ENCODE results near the gene NBL1. TPM values are rescaled to one million over a fixed set of nuclear protein-coding genes. Genes with fewer than 3 reads are reported as not detected.

NBL1 gene
- total and polyA plus RNA-seq, 2 experiments from 2014 or later: 6.1 to 10.6 TPM

DNA sequence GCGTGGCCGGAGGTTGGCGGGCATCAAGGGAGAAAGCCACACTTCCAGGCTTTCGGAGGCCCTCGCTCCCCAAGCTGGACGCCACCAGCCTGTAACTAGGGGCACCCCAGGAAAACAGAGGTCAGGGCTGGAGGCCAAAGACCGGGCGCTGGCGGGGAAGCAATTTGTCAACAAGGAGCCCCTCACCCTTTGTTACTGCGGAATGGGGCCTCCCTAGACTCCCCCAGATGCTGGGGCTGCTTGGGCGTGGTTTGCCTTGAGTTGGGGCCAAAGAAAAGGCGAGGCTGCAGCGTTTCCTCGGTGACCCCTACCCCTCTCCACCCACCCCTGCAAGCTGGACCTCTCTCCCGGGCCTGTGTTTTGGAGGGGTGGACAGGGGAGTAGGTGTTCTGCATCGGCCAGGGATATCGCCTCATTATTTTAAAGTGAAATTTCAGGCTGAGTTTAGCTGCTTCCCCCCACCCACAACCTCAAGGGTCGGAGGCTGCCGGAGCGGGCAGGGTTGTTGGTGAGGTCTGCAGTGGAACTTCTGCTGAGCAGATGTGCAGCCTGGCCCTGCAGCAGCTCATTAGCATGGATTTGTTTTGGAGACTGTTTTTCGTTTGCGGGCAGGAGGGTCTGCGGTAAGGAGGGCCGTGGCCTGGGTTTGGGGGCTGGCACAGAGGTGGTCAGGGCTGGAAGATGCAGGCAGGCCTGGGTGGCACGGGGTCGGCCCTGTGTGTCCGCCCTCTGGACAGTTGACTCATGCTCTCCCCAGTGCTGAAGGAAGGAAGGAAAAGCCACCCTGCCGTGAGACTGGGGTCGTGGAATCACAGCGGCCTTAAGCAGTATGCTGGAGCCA lies 1.5 kb downstream of the NBL1 start (continued):
- TF ChIP-seq, protein P1, sequence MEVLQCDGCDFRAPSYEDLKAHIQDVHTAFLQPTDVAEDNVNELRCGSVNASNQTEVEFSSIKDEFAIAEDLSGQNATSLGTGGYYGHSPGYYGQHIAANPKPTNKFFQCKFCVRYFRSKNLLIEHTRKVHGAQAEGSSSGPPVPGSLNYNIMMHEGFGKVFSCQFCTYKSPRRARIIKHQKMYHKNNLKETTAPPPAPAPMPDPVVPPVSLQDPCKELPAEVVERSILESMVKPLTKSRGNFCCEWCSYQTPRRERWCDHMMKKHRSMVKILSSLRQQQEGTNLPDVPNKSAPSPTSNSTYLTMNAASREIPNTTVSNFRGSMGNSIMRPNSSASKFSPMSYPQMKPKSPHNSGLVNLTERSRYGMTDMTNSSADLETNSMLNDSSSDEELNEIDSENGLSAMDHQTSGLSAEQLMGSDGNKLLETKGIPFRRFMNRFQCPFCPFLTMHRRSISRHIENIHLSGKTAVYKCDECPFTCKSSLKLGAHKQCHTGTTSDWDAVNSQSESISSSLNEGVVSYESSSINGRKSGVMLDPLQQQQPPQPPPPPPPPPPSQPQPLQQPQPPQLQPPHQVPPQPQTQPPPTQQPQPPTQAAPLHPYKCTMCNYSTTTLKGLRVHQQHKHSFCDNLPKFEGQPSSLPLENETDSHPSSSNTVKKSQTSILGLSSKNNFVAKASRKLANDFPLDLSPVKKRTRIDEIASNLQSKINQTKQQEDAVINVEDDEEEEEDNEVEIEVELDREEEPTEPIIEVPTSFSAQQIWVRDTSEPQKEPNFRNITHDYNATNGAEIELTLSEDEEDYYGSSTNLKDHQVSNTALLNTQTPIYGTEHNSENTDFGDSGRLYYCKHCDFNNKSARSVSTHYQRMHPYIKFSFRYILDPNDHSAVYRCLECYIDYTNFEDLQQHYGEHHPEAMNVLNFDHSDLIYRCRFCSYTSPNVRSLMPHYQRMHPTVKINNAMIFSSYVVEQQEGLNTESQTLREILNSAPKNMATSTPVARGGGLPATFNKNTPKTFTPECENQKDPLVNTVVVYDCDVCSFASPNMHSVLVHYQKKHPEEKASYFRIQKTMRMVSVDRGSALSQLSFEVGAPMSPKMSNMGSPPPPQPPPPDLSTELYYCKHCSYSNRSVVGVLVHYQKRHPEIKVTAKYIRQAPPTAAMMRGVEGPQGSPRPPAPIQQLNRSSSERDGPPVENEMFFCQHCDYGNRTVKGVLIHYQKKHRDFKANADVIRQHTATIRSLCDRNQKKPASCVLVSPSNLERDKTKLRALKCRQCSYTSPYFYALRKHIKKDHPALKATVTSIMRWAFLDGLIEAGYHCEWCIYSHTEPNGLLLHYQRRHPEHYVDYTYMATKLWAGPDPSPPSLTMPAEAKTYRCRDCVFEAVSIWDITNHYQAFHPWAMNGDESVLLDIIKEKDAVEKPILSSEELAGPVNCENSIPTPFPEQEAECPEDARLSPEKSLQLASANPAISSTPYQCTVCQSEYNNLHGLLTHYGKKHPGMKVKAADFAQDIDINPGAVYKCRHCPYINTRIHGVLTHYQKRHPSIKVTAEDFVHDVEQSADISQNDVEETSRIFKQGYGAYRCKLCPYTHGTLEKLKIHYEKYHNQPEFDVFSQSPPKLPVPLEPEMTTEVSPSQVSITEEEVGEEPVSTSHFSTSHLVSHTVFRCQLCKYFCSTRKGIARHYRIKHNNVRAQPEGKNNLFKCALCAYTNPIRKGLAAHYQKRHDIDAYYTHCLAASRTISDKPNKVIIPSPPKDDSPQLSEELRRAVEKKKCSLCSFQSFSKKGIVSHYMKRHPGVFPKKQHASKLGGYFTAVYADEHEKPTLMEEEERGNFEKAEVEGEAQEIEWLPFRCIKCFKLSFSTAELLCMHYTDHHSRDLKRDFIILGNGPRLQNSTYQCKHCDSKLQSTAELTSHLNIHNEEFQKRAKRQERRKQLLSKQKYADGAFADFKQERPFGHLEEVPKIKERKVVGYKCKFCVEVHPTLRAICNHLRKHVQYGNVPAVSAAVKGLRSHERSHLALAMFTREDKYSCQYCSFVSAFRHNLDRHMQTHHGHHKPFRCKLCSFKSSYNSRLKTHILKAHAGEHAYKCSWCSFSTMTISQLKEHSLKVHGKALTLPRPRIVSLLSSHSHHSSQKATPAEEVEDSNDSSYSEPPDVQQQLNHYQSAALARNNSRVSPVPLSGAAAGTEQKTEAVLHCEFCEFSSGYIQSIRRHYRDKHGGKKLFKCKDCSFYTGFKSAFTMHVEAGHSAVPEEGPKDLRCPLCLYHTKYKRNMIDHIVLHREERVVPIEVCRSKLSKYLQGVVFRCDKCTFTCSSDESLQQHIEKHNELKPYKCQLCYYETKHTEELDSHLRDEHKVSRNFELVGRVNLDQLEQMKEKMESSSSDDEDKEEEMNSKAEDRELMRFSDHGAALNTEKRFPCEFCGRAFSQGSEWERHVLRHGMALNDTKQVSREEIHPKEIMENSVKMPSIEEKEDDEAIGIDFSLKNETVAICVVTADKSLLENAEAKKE (CRISPR knock-in tag; IDR thresholded peaks at IDR 0.05): no peak

DNA sequence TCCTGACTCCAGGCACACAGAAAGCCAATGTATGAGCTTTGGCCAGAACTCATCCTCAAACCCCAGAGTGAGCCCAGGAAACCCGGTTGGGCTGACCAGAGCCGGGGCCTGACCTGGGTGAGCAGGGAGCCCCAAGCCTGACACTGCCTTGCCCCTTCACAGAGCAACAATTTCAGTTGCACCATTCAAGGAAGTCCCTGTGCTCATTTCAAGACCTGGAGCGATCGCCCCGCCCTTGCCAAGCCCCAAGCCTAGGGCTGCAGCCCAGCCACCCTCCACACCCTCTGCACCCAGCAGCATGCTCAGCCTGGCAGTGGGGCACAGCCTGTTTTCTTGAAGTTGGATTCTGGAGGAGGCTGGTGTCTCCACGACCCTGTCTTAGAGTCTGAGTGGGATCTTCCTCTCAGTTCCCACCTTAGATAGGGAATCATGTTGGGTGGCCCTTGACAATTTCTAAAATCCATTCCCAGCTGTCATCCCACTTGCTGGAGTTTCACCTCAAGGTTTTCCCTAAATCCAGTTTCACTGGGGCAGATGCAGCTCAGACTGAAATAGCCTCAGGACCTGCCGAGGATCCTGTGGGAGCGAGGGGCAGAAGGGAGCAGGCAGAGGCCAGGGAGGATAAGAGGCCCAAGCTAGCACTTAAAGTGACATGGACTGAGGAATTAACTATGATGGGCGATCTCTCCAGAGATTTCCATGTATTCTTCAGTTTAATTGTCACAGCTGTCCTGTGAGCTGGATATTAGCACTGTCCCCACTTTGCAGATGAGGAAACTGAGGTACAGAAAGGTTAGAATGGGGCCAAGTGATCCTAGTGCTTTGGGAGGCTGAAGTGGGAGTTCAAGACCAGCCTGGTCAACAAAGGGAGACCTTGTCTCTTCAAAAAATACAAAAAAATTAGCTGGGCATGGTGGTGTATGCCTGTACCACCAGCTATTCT lies 2.5 kb downstream of the NBL1 start:
- Histone ChIP-seq H3K9me2 (ENCODE audit: insufficient read depth) (no peaks in the 10 kb centered on the region), H3K36me3 (ENCODE audit: insufficient read depth) (no peaks in the 10 kb centered on the region), H2AFZ (no peak overlapping the region), H3K79me2 (replicated peaks; ENCODE audit: insufficient read depth) (no peaks in the 10 kb centered on the region), H3K27ac (ENCODE audit: low read depth) (no peak overlapping the region), H3K4me2 (no peak overlapping the region), H3F3A (replicated peaks; ENCODE audit: low read depth) (peaks cover 7% of the 10 kb centered on the region), H4K20me1 (replicated peaks; ENCODE audit: insufficient read depth) (no peaks in the 10 kb centered on the region), H3K27me3 (ENCODE audit: insufficient read depth) (peaks cover 41% of the 10 kb centered on the region), H3K4me3 (no peak overlapping the region), H3K4me1 (ENCODE audit: insufficient read depth) (peaks cover 10% of the 10 kb centered on the region)
- Mint-ChIP-seq H3K27ac (no peak overlapping the region), H3K4me1 (peaks cover 18% of the 10 kb centered on the region), H3K9me3 (no peaks in the 10 kb centered on the region), H3K4me3 (no peak overlapping the region; the same call in 2 of the 3 replicates), H3K27me3 (ENCODE audit: insufficient read depth, low read depth, poor library complexity) (peaks cover 56% of the 10 kb centered on the region), H3K36me3 (ENCODE audit: low read depth) (peaks cover 2% of the 10 kb centered on the region; the same call in 2 of the 3 replicates)
- no peak for ATAC-seq
- no peak for DNase-seq (ENCODE audit: low spot score)
- TF ChIP-seq STAT1 (IDR thresholded peaks at IDR 0.05; ENCODE audit: unreplicated experiment) (no peak), EZH2 (IDR thresholded peaks at IDR 0.05; ENCODE audit: low read depth, unreplicated experiment) (no peak), ZNF114 (CRISPR knock-in tag; IDR thresholded peaks at IDR 0.05) (no peak), JUNB (IDR thresholded peaks at IDR 0.05; ENCODE audit: unreplicated experiment) (no peak), POLR2AphosphoS5 (IDR thresholded peaks at IDR 0.05; ENCODE audit: low read depth) (no peak)
- TF ChIP-seq, protein P2, sequence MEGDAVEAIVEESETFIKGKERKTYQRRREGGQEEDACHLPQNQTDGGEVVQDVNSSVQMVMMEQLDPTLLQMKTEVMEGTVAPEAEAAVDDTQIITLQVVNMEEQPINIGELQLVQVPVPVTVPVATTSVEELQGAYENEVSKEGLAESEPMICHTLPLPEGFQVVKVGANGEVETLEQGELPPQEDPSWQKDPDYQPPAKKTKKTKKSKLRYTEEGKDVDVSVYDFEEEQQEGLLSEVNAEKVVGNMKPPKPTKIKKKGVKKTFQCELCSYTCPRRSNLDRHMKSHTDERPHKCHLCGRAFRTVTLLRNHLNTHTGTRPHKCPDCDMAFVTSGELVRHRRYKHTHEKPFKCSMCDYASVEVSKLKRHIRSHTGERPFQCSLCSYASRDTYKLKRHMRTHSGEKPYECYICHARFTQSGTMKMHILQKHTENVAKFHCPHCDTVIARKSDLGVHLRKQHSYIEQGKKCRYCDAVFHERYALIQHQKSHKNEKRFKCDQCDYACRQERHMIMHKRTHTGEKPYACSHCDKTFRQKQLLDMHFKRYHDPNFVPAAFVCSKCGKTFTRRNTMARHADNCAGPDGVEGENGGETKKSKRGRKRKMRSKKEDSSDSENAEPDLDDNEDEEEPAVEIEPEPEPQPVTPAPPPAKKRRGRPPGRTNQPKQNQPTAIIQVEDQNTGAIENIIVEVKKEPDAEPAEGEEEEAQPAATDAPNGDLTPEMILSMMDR (conservative IDR thresholded peaks at IDR 0.05; ENCODE audit: low read depth in 2 of 2): no peak
- TF ChIP-seq, protein P3, sequence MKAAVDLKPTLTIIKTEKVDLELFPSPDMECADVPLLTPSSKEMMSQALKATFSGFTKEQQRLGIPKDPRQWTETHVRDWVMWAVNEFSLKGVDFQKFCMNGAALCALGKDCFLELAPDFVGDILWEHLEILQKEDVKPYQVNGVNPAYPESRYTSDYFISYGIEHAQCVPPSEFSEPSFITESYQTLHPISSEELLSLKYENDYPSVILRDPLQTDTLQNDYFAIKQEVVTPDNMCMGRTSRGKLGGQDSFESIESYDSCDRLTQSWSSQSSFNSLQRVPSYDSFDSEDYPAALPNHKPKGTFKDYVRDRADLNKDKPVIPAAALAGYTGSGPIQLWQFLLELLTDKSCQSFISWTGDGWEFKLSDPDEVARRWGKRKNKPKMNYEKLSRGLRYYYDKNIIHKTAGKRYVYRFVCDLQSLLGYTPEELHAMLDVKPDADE (IDR thresholded peaks at IDR 0.05): no peak
- TF ChIP-seq, protein P4, sequence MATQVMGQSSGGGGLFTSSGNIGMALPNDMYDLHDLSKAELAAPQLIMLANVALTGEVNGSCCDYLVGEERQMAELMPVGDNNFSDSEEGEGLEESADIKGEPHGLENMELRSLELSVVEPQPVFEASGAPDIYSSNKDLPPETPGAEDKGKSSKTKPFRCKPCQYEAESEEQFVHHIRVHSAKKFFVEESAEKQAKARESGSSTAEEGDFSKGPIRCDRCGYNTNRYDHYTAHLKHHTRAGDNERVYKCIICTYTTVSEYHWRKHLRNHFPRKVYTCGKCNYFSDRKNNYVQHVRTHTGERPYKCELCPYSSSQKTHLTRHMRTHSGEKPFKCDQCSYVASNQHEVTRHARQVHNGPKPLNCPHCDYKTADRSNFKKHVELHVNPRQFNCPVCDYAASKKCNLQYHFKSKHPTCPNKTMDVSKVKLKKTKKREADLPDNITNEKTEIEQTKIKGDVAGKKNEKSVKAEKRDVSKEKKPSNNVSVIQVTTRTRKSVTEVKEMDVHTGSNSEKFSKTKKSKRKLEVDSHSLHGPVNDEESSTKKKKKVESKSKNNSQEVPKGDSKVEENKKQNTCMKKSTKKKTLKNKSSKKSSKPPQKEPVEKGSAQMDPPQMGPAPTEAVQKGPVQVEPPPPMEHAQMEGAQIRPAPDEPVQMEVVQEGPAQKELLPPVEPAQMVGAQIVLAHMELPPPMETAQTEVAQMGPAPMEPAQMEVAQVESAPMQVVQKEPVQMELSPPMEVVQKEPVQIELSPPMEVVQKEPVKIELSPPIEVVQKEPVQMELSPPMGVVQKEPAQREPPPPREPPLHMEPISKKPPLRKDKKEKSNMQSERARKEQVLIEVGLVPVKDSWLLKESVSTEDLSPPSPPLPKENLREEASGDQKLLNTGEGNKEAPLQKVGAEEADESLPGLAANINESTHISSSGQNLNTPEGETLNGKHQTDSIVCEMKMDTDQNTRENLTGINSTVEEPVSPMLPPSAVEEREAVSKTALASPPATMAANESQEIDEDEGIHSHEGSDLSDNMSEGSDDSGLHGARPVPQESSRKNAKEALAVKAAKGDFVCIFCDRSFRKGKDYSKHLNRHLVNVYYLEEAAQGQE (IDR thresholded peaks at IDR 0.05; ENCODE audit: unreplicated experiment): no peak

Measured in GM23338 (cell line).